GM12878 (cell line): Measurements from ENCODE around the gene UFL1. TPM values are rescaled to one million over a fixed set of nuclear protein-coding genes. Genes with fewer than 3 reads are reported as not detected.
A peak's percentile ranks its signal among the peaks of the same experiment; 100 is the strongest.

ENCODE experiments used
- ATAC-seq: fragments of 200-7000 bp; cut with Tn5 transposase; 3 replicates; pipeline ENCODE4 v1.9.1; 2020; ENCODE audit warnings: mild to moderate bottlenecking, moderate library complexity
- BruUV-seq: library from RNA; stranded (reverse); fragments of 400-500 nt; replicated peaks from 2 replicates; lab custom pipeline; 2021; lab: Mats Ljungman, UMichigan
- CTCF ChIA-PET: fragments of 300-600 bp; sonication (Branson Sonifier 250); formaldehyde crosslinking; extraction: SDS; loops from one replicate; lab custom pipeline; 2021; ENCODE audit warnings: inconsistent platforms; lab: Yijun Ruan, JAX
- POLR2A ChIA-PET: fragments of 350-600 bp; formaldehyde crosslinking; extraction: SDS; loops from one replicate; lab custom pipeline; 2021; ENCODE audit warnings: inconsistent platforms; lab: Charles Lee
- RAD21 ChIA-PET: fragments of 300-600 bp; sonication (Branson Sonifier 250); formaldehyde crosslinking; loops from one replicate; lab custom pipeline; 2023; ENCODE audit warnings: antibody characterized with exemption; ENCODE audit not compliant: unreplicated experiment; lab: Charles Lee
- SMC1A ChIA-PET: fragments of 300-600 bp; sonication (Branson Sonifier 250); formaldehyde crosslinking; loops from one replicate; lab custom pipeline; 2023; ENCODE audit not compliant: unreplicated experiment, uncharacterized antibody; lab: Charles Lee
- DNase-seq: peaks from one replicate; pipeline ENCODE4 v3.0.0-alpha.2; 2011; ENCODE audit warnings: low read depth, low spot score
- FAIRE-seq: peaks from 3 replicates; lab custom pipeline; 2011; peaks lifted over from hg19 to GRCh38; lab: Jason Lieb, UNC
- H2AFZ ChIP-seq: 2 replicates; pipeline ENCODE4 v1.6.0; 2011; ENCODE audit warnings: low read depth, low read length, control low read depth; ENCODE audit not compliant: control insufficient read depth
- H3K27ac ChIP-seq: 2 replicates; pipeline ENCODE4 v1.5.1; 2011; ENCODE audit warnings: control low read depth; ENCODE audit not compliant: control insufficient read depth, insufficient read depth
- H3K27me3 ChIP-seq, 2 experiments: replicated peaks in 1 of 2; 2 replicates each; pipeline versions ENCODE4 v1.6.0 to v1.6.1; 2011; ENCODE audit warnings: low read length in 1 of 2; ENCODE audit not compliant: control insufficient read depth in 2 of 2, insufficient read depth in 2 of 2
- H3K36me3 ChIP-seq, 2 experiments: 2 replicates each; pipeline ENCODE4 v1.5.1; 2011; ENCODE audit warnings: low read length in 1 of 2; ENCODE audit not compliant: control insufficient read depth in 2 of 2, insufficient read depth in 2 of 2
- H3K4me1 ChIP-seq: 2 replicates; pipeline ENCODE4 v1.6.1; 2011; ENCODE audit warnings: mild to moderate bottlenecking, low read length, moderate library complexity, mixed read lengths; ENCODE audit not compliant: control insufficient read depth, insufficient read depth
- H3K4me2 ChIP-seq: 2 replicates; pipeline ENCODE4 v1.6.0; 2011; ENCODE audit warnings: control low read depth; ENCODE audit not compliant: control insufficient read depth, insufficient read depth
- H3K4me3 ChIP-seq: fragments of 200-600 bp; sonication (generic); 2 replicates; pipeline ENCODE4 v1.5.1; 2016
- H3K79me2 ChIP-seq: 2 replicates; pipeline ENCODE4 v1.6.0; 2011; ENCODE audit warnings: low read length; ENCODE audit not compliant: control insufficient read depth, insufficient read depth
- H3K9ac ChIP-seq: 2 replicates; pipeline ENCODE4 v1.8.0; 2011; ENCODE audit warnings: low read length, control low read depth, mixed read lengths; ENCODE audit not compliant: control insufficient read depth, insufficient read depth
- H3K9me3 ChIP-seq: replicated peaks from 3 replicates; pipeline ENCODE4 v1.5.1; 2011; ENCODE audit warnings: mild to moderate bottlenecking, low read length; ENCODE audit not compliant: control insufficient read depth, insufficient read depth
- H4K20me1 ChIP-seq: 2 replicates; pipeline ENCODE4 v1.6.0; 2011; ENCODE audit not compliant: control insufficient read depth, insufficient read depth
- BACH1 ChIP-seq: fragments of 450-650 bp; IDR thresholded peaks from 2 replicates; pipeline ENCODE4 v1.6.1; 2017; ENCODE audit warnings: mild to moderate bottlenecking, borderline replicate concordance
- CREM ChIP-seq: IDR thresholded peaks from 2 replicates; pipeline ENCODE4 v1.6.1; 2014; ENCODE audit warnings: antibody characterized with exemption, low read depth
- ESRRA ChIP-seq: IDR thresholded peaks from 2 replicates; pipeline ENCODE4 v1.6.1; 2012; ENCODE audit warnings: mild to moderate bottlenecking, low read length, improper control_type of control experiment
- IKZF1 ChIP-seq: fragments of 450-650 bp; conservative IDR thresholded peaks from 2 replicates; pipeline ENCODE4 v1.6.1; 2017; ENCODE audit warnings: antibody characterized with exemption, mild to moderate bottlenecking
- JUNB ChIP-seq: IDR thresholded peaks from 2 replicates; pipeline ENCODE4 v1.6.1; 2016; ENCODE audit warnings: antibody characterized with exemption, mild to moderate bottlenecking
- KLF5 ChIP-seq: fragments of 450-650 bp; IDR thresholded peaks from 2 replicates; pipeline ENCODE4 v1.6.1; 2014; ENCODE audit warnings: mild to moderate bottlenecking; ENCODE audit not compliant: partially characterized antibody
- LARP7 ChIP-seq: fragments of 450-650 bp; IDR thresholded peaks from 2 replicates; pipeline ENCODE4 v1.6.1; 2017; ENCODE audit warnings: mild to moderate bottlenecking
- NBN ChIP-seq: fragments of 450-650 bp; IDR thresholded peaks from 2 replicates; pipeline ENCODE4 v1.6.1; 2016
- NR2F1 ChIP-seq: fragments of 450-650 bp; conservative IDR thresholded peaks from 2 replicates; pipeline ENCODE4 v1.6.1; 2017; ENCODE audit warnings: mild to moderate bottlenecking
- PAX8 ChIP-seq: fragments of 450-650 bp; IDR thresholded peaks from 2 replicates; pipeline ENCODE4 v1.6.1; 2017; ENCODE audit warnings: mild to moderate bottlenecking, moderate library complexity
- RAD21 ChIP-seq: IDR thresholded peaks from 2 replicates; pipeline ENCODE4 v1.6.1; 2011; ENCODE audit warnings: mild to moderate bottlenecking, low read depth, low read length, moderate library complexity; ENCODE audit not compliant: insufficient read depth
- RBBP5 ChIP-seq: fragments of 200-600 bp; sonication (generic); conservative IDR thresholded peaks from 2 replicates; pipeline ENCODE4 v1.6.1; 2016
- SMC3 ChIP-seq: IDR thresholded peaks from 2 replicates; pipeline ENCODE4 v1.6.1; 2011; ENCODE audit warnings: low read length, improper control_type of control experiment, borderline replicate concordance
- SPI1 ChIP-seq: IDR thresholded peaks from 2 replicates; pipeline ENCODE4 v1.6.1; 2011; ENCODE audit warnings: low read depth, mild to moderate bottlenecking, low read length, moderate library complexity, borderline replicate concordance; ENCODE audit not compliant: insufficient read depth
- TCF3 ChIP-seq: IDR thresholded peaks from 2 replicates; pipeline ENCODE4 v1.6.1; 2012; ENCODE audit warnings: low read depth, mild to moderate bottlenecking, low read length, borderline replicate concordance; ENCODE audit not compliant: insufficient read depth
- TCF7 ChIP-seq: IDR thresholded peaks from 2 replicates; pipeline ENCODE4 v1.6.1; 2014; ENCODE audit warnings: antibody characterized with exemption, borderline replicate concordance
- ZZZ3 ChIP-seq: IDR thresholded peaks from 2 replicates; pipeline ENCODE4 v1.6.1; 2011; ENCODE audit warnings: low read depth; ENCODE audit not compliant: control insufficient read depth, insufficient read length
- in situ Hi-C: fragments of 300-500 bp; cut with MboI; formaldehyde crosslinking; loops from 9 replicates; pipeline ENCODE4 v1.14.3; 2018; ENCODE audit warnings: mixed read lengths
- intact Hi-C: fragments of 100-400 bp; cut with micrococcal nuclease; formaldehyde crosslinking; loops from one replicate; pipeline ENCODE4 v1.14.2; 2022; ENCODE audit not compliant: unreplicated experiment
- polyA plus RNA-seq, 11 experiments: library from polyadenylated mRNA; depleted of rRNA in 4 of 11; unstranded in 6 of 11; stranded (reverse) in 5 of 11; fragments of >200 nt; fragmentation: Nextera tagmentation in 4 of 11; fragmentation: Illumina TruSeq in 1 of 11; extraction: Ambion mirVana in 4 of 11; extraction: Trizol in 1 of 11; gene quantifications; 1 replicate in 1 of 11; 2 replicates in 10 of 11; pipeline versions ENCODE4 v1.2.1 to v1.2.3, GENCODE V29; 2011 to 2016; ENCODE audit warnings: inconsistent platforms in 2 of 11, missing spikeins in 2 of 11, low read depth in 1 of 11
- total RNA-seq, 4 experiments: library from RNA; depleted of rRNA in 3 of 4; stranded (reverse); fragments of >200 nt in 3 of 4; fragmentation: Illumina TruSeq in 1 of 4; extraction: Trizol in 1 of 4; gene quantifications; 2 replicates each; pipeline versions ENCODE4 v1.2.1 to v1.2.3, GENCODE V29; 2013 to 2021
- TF ChIP-seq, protein P1 (sequence below), 3 experiments: IDR thresholded peaks in 2 of 3; conservative IDR thresholded peaks in 1 of 3; 2 replicates each; pipeline ENCODE4 v1.5.1; 2011; ENCODE audit warnings: low read depth in 3 of 3, low read length in 3 of 3, mild to moderate bottlenecking in 3 of 3, control low read depth in 2 of 3, moderate library complexity in 2 of 3, inconsistent platforms in 1 of 3, mixed read lengths in 1 of 3; ENCODE audit not compliant: control insufficient read depth in 2 of 3, insufficient read depth in 1 of 3; ENCODE audit errors: extremely low read depth in 1 of 3
- TF ChIP-seq, protein P2 (sequence below): IDR thresholded peaks from 2 replicates; pipeline ENCODE4 v1.6.1; 2012; ENCODE audit warnings: low read depth, low read length, improper control_type of control experiment

UFL1 gene
- total and polyA plus RNA-seq, 10 of the 15 experiments (the other 5 are each of a cell fraction or from before 2014, with no cell fraction given): 13.8 to 29.3 (median 24.4) TPM

DNA sequence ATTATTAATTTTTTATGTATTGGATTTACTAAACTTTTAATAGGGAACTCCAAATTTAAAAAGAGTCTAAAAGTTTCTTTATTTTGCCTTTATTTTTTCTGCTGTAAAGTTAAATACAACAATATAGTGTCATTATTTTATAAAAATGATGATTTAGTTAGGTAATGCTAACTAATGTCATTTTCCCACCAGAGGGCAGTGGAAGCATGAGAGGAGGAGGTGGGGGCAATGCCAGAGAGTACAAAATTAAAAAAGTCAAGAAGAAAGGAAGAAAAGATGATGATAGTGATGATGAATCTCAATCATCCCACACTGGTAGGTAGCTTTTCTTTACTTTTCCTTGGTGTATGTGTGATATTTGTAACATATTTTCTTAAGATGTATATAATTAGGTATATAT is 21.1 kb downstream of the UFL1 start:
- ATAC-seq: peak; percentile 79
- in situ Hi-C loops (no loop called here), intact Hi-C loops (loop anchor here (2.0 to 5.0 kb wide), 5 partner anchors 70 to 516 kb away; partner anchors contain the start of gene NDUFAF4)
- Histone ChIP-seq H3K27ac (no peak overlapping the region), H3K9me3 (no peaks in the 10 kb centered on the region), H3K4me1 (no peaks in the 10 kb centered on the region), H3K9ac (no peak overlapping the region), H3K4me2 (no peak overlapping the region), H3K36me3 (peaks cover 1 to 22% of the 10 kb centered on the region in 2 experiments; a peak in 3 of 4 replicates), H3K79me2 (no peaks in the 10 kb centered on the region), H2AFZ (no peak overlapping the region), H3K4me3 (no peak overlapping the region), H4K20me1 (no peaks in the 10 kb centered on the region), H3K27me3 (no peaks in the 10 kb centered on the region)
- RAD21 ChIA-PET: interaction anchor here (1.0 to 3.4 kb wide), 4 partner anchors 14 to 84 kb away, joined by 3 to 13 read pairs (median 6); no protein-coding TSS in a partner anchor
- BruUV-seq: no TSS peak
- SMC1A ChIA-PET: interaction anchor here (1.1 to 4.0 kb wide), 4 partner anchors 9 to 517 kb away, joined by 3 to 27 read pairs (median 8); no protein-coding TSS in a partner anchor
- no peak for DNase-seq
- CTCF ChIA-PET: interaction anchor here (1.0 to 4.2 kb wide), 10 partner anchors 8 to 516 kb away, joined by 3 to 16 read pairs (median 6); no protein-coding TSS in a partner anchor
- POLR2A ChIA-PET: no interaction called here
- no peak for TF ChIP-seq NR2F1
- no peak for TF ChIP-seq CREM
- peak; percentile 58; the same call in 1 of the 2 replicates for TF ChIP-seq SMC3
- TF ChIP-seq BACH1: no peak
- no peak for TF ChIP-seq NBN
- TF ChIP-seq ESRRA: no peak
- TF ChIP-seq, protein P1, sequence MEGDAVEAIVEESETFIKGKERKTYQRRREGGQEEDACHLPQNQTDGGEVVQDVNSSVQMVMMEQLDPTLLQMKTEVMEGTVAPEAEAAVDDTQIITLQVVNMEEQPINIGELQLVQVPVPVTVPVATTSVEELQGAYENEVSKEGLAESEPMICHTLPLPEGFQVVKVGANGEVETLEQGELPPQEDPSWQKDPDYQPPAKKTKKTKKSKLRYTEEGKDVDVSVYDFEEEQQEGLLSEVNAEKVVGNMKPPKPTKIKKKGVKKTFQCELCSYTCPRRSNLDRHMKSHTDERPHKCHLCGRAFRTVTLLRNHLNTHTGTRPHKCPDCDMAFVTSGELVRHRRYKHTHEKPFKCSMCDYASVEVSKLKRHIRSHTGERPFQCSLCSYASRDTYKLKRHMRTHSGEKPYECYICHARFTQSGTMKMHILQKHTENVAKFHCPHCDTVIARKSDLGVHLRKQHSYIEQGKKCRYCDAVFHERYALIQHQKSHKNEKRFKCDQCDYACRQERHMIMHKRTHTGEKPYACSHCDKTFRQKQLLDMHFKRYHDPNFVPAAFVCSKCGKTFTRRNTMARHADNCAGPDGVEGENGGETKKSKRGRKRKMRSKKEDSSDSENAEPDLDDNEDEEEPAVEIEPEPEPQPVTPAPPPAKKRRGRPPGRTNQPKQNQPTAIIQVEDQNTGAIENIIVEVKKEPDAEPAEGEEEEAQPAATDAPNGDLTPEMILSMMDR (IDR thresholded peaks at IDR 0.05 in 2 of 3, conservative IDR thresholded peaks at IDR 0.05 in 1 of 3; ENCODE audit: control insufficient read depth in 2 of 3, extremely low read depth in 1 of 3, insufficient read depth in 1 of 3, low read depth in 3 of 3, low read length in 3 of 3): peak; percentile 26 to 45 (median 31); a peak in 4 of 6 replicates
- no peak for TF ChIP-seq PAX8
- TF ChIP-seq TCF7: no peak
- TF ChIP-seq SPI1: no peak
- TF ChIP-seq, protein P2, sequence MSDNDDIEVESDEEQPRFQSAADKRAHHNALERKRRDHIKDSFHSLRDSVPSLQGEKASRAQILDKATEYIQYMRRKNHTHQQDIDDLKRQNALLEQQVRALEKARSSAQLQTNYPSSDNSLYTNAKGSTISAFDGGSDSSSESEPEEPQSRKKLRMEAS: no peak
- no peak for TF ChIP-seq LARP7
- TF ChIP-seq IKZF1: no peak
- no peak for TF ChIP-seq KLF5
- no peak for TF ChIP-seq ZZZ3
- TF ChIP-seq RAD21: peak; percentile 61
- TF ChIP-seq JUNB: no peak
- TF ChIP-seq RBBP5: no peak
- no peak for TF ChIP-seq TCF3
- no peak for FAIRE-seq
